Skeletal muscle satellite cell (primary cell): ENCODE measurements around the gene ANKRD36B.
"Not testable (repeated sequence)": the region's sequence is repeated elsewhere in the genome, so short reads cannot be mapped to it uniquely, and the experiment has no call there.

Experiments
- H3K27me3 ChIP-seq: 2 replicates; pipeline ENCODE4 v1.7.0; 2013; ENCODE audit warnings: low read length; ENCODE audit not compliant: control insufficient read depth, insufficient read depth
- H3K36me3 ChIP-seq: 2 replicates; pipeline ENCODE4 v1.7.0; 2013; ENCODE audit warnings: mild to moderate bottlenecking, control low read depth, low read length; ENCODE audit not compliant: insufficient read depth
- H3K4me1 ChIP-seq: 2 replicates; pipeline ENCODE4 v1.7.0; 2013; ENCODE audit warnings: low read length; ENCODE audit not compliant: control insufficient read depth, insufficient read depth
- H3K4me2 ChIP-seq: 2 replicates; pipeline ENCODE4 v1.7.0; 2013; ENCODE audit warnings: mild to moderate bottlenecking, low read length
- H3K4me3 ChIP-seq: 2 replicates; pipeline ENCODE4 v1.7.0; 2013; ENCODE audit warnings: low read length
- H3K9ac ChIP-seq: 2 replicates; pipeline ENCODE4 v1.7.0; 2013; ENCODE audit warnings: mild to moderate bottlenecking, low read depth, low read length, moderate library complexity
- H3K9me3 ChIP-seq: replicated peaks from 2 replicates; pipeline ENCODE4 v1.7.0; 2013; ENCODE audit warnings: mild to moderate bottlenecking, control low read depth, low read length

Gene ANKRD36B

DNA sequence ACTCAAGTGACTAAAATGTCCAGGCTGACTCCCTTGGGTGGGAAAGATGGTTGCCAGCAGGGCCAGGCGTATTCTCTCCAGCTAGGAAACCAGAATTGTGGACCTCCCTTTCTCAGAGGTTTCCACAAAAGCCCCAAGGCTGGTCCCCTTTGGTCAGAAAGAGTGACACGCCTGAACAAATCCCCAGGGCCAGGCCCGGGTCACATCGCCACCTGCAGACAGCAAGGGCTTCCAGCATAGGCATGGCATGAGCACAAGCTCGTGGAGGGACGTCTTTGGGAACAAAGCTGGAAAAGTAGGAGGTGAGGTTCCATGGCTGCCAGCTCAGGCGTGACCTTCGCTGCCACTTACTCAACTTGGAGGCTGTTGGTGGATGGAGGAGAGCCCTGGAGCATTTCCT lies 15.4 kb upstream of the ANKRD36B start:
- not testable (repeated sequence) for H3K9ac ChIP-seq, H3K4me2 ChIP-seq, H3K9me3 ChIP-seq, H3K4me1 ChIP-seq, H3K36me3 ChIP-seq, H3K4me3 ChIP-seq, H3K27me3 ChIP-seq

DNA sequence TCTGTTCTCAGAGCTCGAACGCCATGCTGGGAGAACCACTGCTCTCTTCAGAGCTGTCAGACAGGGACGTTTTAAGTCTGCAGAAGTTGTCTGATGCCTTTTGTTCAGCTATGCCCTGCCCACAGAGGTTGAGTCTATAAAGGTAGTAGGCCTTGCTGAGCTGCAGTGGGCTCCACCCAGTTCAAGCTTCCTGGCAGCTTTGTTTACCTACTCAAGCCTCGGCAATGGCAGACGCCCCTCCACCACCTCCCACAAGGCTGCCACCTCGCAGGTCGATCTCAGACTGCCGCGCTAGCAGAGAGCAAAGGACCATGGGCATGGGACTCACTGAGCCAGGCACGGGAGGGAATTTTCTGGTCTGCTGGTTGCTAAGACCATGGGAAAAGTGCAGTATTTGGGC lies 11.9 kb upstream of the ANKRD36B start:
- H3K36me3 ChIP-seq, H3K4me1 ChIP-seq, H3K27me3 ChIP-seq, H3K4me2 ChIP-seq, H3K4me3 ChIP-seq, H3K9ac ChIP-seq, H3K9me3 ChIP-seq: not testable (repeated sequence)

DNA sequence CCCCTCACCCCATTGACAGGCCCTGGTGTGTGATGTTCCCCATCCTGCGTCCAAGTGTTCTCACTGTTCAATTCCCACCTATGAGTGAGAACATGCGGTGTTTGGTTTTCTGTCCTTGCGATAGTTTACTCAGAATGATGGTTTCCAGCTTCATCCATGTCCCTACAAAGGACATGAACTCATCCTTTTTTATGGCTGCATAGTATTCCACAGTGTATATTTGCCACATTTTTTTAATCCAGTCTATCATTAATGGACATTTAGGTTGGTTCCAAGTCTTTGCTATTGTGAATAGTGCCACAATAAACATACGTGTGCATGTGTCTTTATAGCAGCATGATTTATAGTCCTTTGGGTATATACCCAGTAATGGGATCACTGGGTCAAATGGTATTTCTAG lies 6.5 kb upstream of the ANKRD36B start:
- not testable (repeated sequence) for H3K9me3 ChIP-seq, H3K4me2 ChIP-seq, H3K36me3 ChIP-seq, H3K4me1 ChIP-seq, H3K4me3 ChIP-seq, H3K9ac ChIP-seq, H3K27me3 ChIP-seq

DNA sequence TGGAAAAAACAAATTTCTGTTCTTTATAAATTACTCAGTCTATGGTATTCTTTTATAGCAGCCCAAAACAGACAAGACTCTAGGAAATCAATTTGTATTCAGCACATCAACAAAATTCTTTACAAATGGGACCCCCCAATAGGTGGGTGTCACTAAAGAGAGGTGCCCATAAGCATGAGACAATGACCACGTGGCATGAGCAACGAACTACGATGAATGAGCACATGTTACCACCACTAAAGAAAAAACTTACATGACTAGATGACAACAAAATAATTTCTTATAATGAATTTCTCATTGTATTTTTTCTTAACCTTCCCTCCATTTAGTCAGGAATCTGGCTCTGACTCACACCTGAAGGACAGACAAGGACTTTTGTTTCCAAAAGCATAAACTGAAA lies 3.8 kb upstream of the ANKRD36B start:
- not testable (repeated sequence) for H3K4me2 ChIP-seq, H3K27me3 ChIP-seq, H3K36me3 ChIP-seq, H3K9me3 ChIP-seq, H3K9ac ChIP-seq, H3K4me3 ChIP-seq, H3K4me1 ChIP-seq

DNA sequence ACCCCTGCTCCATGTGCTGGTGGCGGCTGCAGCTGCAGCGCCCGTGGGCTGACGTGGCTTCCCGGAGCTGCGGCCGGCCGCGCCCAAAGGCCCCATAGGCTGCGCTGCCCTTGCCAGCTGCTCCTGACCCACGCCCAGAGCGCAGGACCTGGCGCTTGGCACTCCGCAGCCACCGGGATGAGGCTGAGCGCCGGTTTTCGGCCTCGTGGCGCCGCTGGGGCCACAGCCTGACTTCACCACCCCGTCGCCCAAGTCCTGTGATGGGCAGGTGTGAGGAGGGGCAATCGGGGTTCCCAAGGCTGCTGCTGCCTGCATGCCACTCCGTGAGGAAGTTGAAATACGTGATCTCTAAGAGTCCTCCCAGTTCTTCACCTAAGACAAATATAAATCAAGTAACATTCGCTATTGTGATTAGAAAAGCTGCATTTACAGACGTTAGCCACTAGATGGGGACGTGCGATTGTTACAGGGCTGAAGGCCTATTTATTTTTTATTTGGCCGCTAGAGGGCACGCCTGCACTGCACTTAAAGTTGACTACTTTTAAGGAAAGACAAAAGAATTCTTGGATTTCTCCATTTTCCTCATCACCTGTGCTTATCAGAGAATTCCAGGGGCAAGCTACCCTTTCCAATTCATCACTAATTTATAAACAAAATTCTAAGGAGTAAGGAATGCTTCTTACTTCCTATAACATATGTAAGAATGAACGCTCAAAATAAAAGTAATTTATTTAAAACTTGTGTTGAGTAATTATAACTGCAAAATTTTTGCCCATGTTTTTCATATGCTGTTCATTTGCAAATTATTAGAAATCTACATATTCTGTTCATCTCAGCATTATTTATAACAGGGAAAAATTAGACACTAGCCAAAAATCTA lies 1.1 kb upstream of the ANKRD36B start:
- H3K4me3 ChIP-seq, result peak overlapping the region; percentile 82
- H3K36me3 ChIP-seq, H3K4me1 ChIP-seq, H3K9me3 ChIP-seq, H3K27me3 ChIP-seq: not testable (repeated sequence)
- peak overlapping the region; percentile 95 for H3K9ac ChIP-seq
- peak overlapping the region; percentile 100 for H3K4me2 ChIP-seq

DNA sequence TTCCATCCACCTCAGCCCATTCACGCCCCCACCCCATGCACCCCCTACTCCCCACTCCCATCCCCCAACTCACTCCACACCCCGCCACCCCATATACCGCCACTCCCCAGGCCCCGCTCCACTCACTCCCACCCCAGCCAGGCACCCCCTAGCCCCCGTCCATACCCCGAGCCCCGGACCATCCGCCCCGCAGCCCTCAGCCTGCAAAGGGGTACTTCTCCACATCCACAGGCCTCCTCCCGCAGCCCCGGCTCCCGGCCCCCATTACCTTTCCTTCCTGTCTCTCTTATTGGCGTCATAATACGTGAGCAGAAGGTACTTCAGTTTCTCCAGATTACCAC lies 450 bp downstream of the ANKRD36B start:
- peak overlapping the region; percentile 84 for H3K9ac ChIP-seq
- H3K4me2 ChIP-seq, result peak overlapping the region; percentile 86
- not testable (repeated sequence) for H3K4me1 ChIP-seq, H3K36me3 ChIP-seq, H3K9me3 ChIP-seq, H3K27me3 ChIP-seq
- peak overlapping the region; percentile 83 for H3K4me3 ChIP-seq

DNA sequence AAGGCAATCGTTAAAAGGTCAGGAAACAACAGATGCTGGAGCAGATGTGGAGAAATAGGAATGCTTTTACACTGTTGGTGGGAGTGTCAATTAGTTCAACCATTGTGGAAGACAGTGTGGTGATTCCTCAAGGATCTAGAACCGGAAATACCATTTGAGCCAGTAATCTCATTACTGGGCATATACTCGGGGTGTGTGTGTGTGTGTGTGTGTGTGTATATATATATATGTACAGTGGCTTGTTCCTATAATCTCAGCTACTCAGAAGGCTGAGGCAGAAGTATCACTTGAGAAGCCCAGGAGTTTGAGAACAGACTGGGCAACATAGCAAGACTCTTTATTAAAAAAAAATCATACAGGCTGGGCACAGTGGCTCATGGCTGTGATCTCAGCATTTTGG lies 24.0 kb downstream of the ANKRD36B start:
- not testable (repeated sequence) for H3K27me3 ChIP-seq, H3K36me3 ChIP-seq, H3K9me3 ChIP-seq, H3K4me2 ChIP-seq, H3K9ac ChIP-seq, H3K4me1 ChIP-seq, H3K4me3 ChIP-seq

DNA sequence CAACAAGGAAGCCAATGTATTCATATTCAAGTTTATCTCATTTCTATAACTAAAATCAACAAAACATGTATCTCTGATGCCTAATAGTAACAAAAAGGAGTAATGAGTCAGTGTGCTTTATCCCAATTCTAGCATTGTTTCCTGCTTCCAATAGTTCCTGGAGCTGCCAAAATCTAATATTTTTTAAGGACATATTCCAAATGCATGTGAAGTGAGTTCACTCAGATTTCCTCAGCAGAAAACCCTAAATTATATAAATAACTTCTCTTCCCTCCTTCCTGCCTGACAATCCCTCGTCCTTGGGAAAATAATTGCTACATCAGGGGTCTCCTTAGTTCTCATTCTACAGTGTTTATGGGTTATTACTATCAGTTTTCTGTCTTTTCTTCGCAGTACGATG lies 37.3 kb downstream of the ANKRD36B start:
- H3K27me3 ChIP-seq, H3K4me3 ChIP-seq, H3K9me3 ChIP-seq, H3K4me2 ChIP-seq, H3K9ac ChIP-seq: not testable (repeated sequence)
- Histone ChIP-seq H3K4me1 (peaks cover 14% of the 10 kb centered on the region), H3K36me3 (peaks cover 19% of the 10 kb centered on the region)

DNA sequence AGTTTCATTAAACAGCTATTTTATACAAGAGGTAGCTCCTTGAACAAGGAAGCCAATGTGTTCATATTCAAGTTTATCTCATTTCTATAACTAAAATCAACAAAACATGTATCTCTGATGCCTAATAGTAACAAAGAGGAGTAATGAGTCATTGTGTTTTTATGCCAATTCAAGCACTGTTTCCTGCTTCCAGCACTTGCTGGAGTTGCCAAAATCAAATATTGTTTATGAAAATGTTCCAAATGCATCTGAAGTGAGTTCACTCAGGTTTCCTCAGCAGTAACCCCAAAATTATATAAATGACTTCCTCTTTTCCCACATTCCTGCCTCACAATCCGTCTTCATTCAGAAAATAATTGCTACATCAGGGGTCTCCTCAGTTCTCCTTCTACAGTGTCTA lies 39.2 kb downstream of the ANKRD36B start:
- H3K4me2 ChIP-seq, H3K9ac ChIP-seq, H3K27me3 ChIP-seq, H3K4me3 ChIP-seq, H3K9me3 ChIP-seq: not testable (repeated sequence)
- H3K36me3 ChIP-seq, result peaks cover 19% of the 10 kb centered on the region
- H3K4me1 ChIP-seq, result peaks cover 14% of the 10 kb centered on the region

DNA sequence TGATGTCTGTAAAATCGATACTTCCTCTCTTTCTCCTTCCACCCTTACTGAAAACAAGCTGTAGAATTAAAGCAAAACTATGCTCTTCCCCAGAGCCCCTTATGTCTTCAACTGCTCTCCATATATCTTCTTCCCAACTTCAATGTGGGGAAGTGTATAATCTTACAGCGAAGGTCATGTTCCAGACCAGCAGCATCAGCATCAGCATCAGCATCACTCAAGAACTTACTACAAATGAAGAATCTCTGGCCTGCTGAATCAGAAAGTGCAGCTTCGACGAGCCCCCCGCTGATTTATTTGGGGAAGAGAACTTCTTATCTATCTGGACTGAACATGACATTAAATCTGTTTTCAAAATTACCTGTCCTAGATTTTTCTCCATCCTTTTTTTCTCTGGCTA lies 40.6 kb downstream of the ANKRD36B start:
- not testable (repeated sequence) for H3K27me3 ChIP-seq, H3K9ac ChIP-seq, H3K9me3 ChIP-seq, H3K4me3 ChIP-seq, H3K4me2 ChIP-seq
- H3K4me1 ChIP-seq, result peaks cover 14% of the 10 kb centered on the region
- H3K36me3 ChIP-seq, result peaks cover 14% of the 10 kb centered on the region

DNA sequence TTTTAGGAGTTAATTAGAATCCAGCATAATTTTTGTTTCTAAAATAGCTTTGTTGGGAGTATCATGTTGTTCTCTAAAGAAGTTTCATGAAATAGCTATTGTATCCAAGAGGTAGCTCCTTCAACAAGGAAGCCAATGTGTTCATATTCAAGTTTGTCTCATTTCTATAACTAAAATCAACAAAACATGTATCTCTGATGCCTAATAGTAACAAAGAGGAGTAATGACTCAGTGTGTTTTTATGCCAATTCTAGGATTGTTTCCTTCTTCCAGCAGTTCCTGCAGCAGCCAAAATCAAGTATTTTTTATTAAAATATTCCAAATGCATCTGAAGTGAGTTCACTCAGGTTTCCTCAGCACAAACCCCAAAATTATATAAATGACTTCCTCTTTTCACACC lies 41.1 kb downstream of the ANKRD36B start:
- Histone ChIP-seq H3K36me3 (peaks cover 14% of the 10 kb centered on the region), H3K4me1 (peaks cover 14% of the 10 kb centered on the region)
- not testable (repeated sequence) for H3K4me2 ChIP-seq, H3K4me3 ChIP-seq, H3K9ac ChIP-seq, H3K9me3 ChIP-seq, H3K27me3 ChIP-seq

DNA sequence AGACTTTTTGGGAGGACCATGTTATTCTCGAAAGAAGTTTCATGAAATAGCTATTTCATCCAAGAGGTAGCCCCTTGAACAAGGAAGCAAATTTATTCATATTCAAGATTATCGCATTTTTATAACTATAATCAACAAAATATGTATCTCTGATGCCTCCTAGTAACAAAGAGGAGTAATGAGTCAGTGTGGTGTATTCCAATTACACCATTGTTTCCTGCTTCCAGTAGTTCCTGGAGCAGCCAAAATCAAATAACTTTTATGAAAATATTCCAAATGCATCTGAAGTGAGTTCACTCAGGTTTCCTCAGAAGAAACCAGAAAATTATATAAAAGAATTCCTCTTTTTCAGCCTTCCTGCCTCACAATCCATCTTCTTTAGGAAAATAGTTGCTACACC lies 43.0 kb downstream of the ANKRD36B start:
- no peaks in the 10 kb centered on the region for H3K27me3 ChIP-seq
- peaks cover 11% of the 10 kb centered on the region for H3K36me3 ChIP-seq
- no peaks in the 10 kb centered on the region for H3K9me3 ChIP-seq
- no peak overlapping the region for H3K9ac ChIP-seq
- H3K4me2 ChIP-seq, result no peak overlapping the region
- H3K4me1 ChIP-seq, result peaks cover 14% of the 10 kb centered on the region
- no peak overlapping the region for H3K4me3 ChIP-seq
